Stimulated activated CD4-positive, alpha-beta T cell treated with anti-CD3 and anti-CD28 coated beads, Interleukin-15, amount 100 ng/mL, for 24 hours (primary cell): Measurements from ENCODE around the gene GSG1L.

ENCODE experiments used
- DNase-seq: peaks from one replicate; pipeline ENCODE4 v3.0.0-alpha.2; 2020

Gene GSG1L

DNA sequence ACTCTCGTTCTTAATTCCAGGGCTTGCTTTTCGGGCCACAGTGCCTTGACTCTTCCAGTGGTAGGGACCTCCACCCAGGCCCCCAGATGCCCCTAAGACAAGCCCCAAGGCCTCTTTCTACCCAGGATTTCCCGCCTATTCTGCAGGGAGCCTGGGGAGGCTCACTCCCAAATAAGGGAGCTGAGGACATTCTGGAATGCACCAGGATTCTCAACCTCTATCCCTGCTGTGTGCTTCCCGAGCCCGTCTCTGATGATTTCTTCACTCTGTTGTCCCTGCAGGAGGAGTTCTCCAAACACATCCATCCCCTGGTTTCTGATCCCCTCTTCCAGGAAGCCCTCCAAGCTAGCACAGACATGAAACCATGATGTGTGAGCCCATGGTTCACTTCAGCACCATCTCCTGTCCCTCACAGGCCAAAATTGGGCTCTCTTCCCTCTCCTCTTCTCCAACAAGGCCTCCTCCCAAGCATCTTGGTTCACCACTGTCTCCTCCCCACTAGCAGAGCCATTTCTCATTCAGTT, 257.6 kb downstream of the GSG1L start:
- no peak for DNase-seq

- DNase-seq, result no peak
These were observed 259.6 kb downstream of the GSG1L start for GRCh38 chr16:27803775-27804549.

GRCh38 chr16:27802664-27803439, 260.7 kb downstream of the GSG1L start:
- no peak for DNase-seq

GRCh38 chr16:27801289-27801945, 262.1 kb downstream of the GSG1L start:
- DNase-seq, result no peak

GRCh38 chr16:27800817-27801216, 262.7 kb downstream of the GSG1L start:
- DNase-seq, result no peak

DNA sequence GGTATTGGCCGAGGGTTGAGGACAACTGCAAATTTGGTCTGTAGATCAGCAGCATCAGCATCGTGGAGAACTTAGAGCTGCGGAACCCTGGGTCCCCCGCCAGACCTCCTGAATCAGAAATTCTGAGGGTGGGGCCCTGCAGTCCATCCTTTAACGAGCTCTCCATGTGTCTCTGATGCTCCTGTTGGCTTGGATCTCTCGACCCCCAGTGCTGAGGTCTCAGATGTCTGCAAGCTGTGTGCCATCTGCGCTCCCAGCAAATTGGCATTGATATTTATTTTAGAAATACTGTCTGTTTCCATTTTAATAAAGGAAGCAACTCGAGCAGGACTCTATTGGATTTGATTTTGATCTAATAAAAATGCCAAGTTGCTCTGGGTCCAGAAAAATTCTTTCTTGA, 263.6 kb downstream of the GSG1L start:
- DNase-seq, result no peak

- DNase-seq, result no peak
These were observed 265.3 kb downstream of the GSG1L start for GRCh38 chr16:27798241-27798640.

DNA sequence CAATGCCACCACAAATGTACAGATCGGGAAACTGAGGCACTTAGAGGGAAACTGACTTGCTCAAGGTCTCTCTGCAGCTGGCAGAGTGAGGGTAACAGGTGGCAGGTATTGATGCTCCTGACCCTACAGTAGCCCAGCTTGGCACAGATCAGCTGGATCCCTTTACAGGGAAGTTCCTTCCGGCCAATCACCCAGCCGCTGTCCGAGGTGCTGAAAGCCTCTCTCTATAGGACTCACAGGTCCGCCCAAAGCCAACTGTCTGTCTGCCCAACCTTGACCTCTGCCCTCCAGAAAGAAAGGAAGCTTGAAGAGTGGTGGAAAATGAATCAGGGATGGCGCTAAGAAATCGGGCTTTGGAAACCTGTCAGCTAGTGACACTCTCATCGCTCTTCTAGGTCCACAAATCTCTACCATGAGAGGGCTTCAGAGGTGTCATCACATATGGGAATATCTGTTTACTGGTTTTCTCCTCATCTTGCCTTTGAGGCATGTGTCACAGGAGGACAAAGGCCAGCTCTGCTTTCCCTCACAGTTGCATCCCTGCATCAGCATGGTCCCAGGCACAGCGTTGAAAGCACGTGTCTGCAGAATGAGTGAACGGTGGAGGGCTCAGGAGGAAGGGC, 267.4 kb downstream of the GSG1L start:
- peak; percentile 46 for DNase-seq

GRCh38 chr16:27793249-27793622, 270.3 kb downstream of the GSG1L start:
- no peak for DNase-seq

- DNase-seq, result no peak
These were observed 270.8 kb downstream of the GSG1L start for GRCh38 chr16:27792486-27793248.

DNA sequence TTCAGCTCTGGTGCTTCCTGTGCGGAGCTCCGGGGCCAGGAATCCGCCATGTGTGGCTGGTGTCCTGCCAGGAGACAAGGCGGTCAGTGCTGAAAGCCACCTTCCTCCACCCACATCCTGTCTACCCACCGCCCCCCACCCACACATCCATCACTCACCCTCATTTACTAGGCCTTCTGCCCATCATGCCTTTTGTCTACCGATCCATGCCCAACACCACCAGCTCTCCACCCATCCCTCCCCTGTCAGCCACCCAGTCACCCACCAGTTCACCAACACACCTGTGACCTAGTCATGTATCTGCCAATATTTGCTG, 272.2 kb downstream of the GSG1L start:
- no peak for DNase-seq

- DNase-seq, result no peak
These were observed 272.7 kb downstream of the GSG1L start for GRCh38 chr16:27790546-27791403.

- DNase-seq, result no peak
These were observed 273.8 kb downstream of the GSG1L start for GRCh38 chr16:27789595-27790241.

- no peak for DNase-seq
These were observed 274.4 kb downstream of the GSG1L start for GRCh38 chr16:27789150-27789549.

DNA sequence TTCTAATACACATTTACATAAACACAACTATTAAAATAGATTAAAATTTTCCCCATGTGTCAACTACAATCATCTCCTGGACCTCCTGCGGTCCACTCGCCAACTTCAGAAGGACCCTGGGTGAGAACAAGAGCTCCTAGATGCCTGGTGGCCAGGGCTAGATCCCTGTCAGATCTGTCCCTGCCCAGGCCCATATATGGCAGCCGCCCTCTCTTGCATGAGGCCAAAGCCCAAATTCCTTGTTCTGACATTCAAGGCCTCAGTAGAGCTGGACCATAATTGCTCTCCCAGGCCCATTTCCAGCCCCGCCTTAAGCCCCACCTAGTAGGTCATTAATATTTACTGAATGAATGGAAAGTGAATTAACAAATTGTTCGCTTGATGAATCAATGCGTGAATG, 275.8 kb downstream of the GSG1L start:
- DNase-seq, result no peak

DNA sequence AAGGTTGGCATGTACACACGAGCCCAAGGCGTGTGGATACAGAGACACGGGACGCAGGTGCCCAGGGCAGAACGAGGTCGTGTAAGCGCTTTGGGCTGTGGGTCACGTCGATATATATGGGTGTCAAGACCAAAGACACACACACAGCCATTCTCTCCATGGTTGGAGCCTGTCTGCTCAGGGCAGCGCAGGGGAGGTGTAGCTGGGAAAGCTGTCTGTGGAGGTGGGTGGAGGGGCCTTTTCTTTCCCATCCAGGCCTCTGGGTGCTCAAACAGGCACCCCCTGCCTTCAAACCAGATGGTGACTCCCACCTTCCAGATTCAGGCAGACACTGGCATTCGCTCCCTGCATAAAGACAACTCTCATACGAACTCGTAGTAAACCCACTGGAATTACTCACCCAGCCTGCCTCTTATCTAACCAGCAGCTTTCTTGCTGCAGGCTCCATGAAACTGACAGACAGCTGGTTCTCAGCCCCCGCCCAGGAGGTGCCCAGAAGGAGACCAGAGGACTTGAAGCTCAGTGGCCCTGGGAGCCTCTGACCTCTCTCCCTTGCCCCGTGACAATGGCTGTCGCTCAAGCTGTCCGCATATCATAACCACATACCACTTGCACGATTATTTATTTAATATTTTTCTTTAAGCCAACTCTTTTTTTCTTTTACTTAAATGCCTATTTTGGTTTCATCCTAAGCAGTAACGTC, 276.4 kb downstream of the GSG1L start:
- DNase-seq, result no peak

DNA sequence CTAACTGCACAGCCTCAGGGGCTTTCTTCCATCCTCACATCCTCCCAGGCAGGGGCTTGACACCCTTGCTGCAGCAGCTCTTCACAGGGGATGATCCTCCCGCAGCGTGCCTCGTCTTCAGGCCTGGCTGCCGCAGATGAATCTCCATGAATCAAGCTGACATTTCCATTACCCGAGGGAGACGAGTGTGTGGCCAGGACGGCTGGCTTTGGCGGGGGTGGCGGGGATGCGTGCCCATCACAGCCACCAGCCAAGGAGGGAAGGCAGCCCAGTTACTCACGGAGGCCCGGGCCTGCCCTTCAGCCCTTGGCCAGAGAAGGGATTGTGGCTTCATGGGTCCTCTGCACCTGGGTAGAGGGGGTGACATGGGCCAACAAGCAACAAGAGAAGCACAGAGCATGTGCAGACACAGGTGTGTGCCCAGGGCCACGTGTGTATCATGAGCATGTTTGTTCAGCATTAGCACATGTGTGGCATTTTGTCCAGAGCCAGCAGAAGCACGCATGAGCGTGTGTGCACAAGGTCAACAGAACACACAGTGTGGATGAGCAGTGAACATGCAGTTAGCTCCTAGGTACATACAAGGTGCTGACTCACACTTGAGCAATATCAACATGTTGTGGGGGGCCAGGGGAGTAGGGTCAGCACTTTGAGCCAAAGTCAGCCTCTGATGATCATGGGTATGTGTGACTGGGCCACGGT, 277.1 kb downstream of the GSG1L start:
- no peak for DNase-seq

DNA sequence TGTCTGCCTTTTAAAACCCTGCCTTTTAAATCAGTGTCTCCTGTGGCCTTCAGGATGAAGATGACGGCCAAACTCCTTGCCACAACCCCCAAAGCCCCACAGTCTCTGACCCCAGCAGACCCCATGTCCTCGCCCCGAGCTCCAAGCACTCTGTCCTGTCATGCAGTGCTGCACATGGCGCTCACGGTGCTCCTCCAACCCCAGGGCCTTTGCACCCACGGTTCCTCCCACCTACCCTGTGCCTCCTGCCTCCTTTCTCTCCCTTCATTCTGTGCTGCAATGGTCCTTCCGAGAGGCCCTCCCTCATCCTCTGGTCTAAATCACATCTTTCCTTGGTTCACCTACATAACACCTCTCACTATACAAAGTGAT, 278.2 kb downstream of the GSG1L start:
- no peak for DNase-seq
